GM19238 (cell line): ENCODE data around the gene SH3TC1.

Experiments used
- DNase-seq: peaks from one replicate; pipeline ENCODE4 v3.0.0; 2011; ENCODE audit warnings: low spot score; ENCODE audit not compliant: insufficient read length

SH3TC1 gene

GRCh38 chr4:8213121-8213520 lies 14.0 kb downstream of the SH3TC1 start:
- DNase-seq: no peak

- DNase-seq: no peak
These were observed 15.0 kb downstream of the SH3TC1 start for GRCh38 chr4:8214136-8214535.

GRCh38 chr4:8215001-8215427 lies 15.9 kb downstream of the SH3TC1 start:
- DNase-seq: no peak

- DNase-seq: no peak
These were observed 16.8 kb downstream of the SH3TC1 start for GRCh38 chr4:8215641-8216442.

GRCh38 chr4:8216443-8217245 lies 17.6 kb downstream of the SH3TC1 start:
- no peak for DNase-seq

GRCh38 chr4:8217246-8217511 lies 18.1 kb downstream of the SH3TC1 start:
- DNase-seq: no peak

GRCh38 chr4:8217871-8218270 lies 18.8 kb downstream of the SH3TC1 start:
- no peak for DNase-seq

- no peak for DNase-seq
These were observed 19.4 kb downstream of the SH3TC1 start for GRCh38 chr4:8218371-8219031.

GRCh38 chr4:8219236-8219635 lies 20.1 kb downstream of the SH3TC1 start:
- DNase-seq: no peak

- no peak for DNase-seq
These were observed 21.8 kb downstream of the SH3TC1 start for GRCh38 chr4:8220661-8221450.

- no peak for DNase-seq
These were observed 22.4 kb downstream of the SH3TC1 start for GRCh38 chr4:8221476-8221875.

- DNase-seq: no peak
These were observed 22.9 kb downstream of the SH3TC1 start for GRCh38 chr4:8221985-8222384.

GRCh38 chr4:8222609-8223388 lies 23.7 kb downstream of the SH3TC1 start:
- no peak for DNase-seq

GRCh38 chr4:8224267-8224974 lies 25.3 kb downstream of the SH3TC1 start:
- no peak for DNase-seq

GRCh38 chr4:8224975-8225625 lies 26.0 kb downstream of the SH3TC1 start:
- no peak for DNase-seq

- no peak for DNase-seq
These were observed 26.8 kb downstream of the SH3TC1 start for GRCh38 chr4:8225706-8226443.

- DNase-seq: no peak
These were observed 28.2 kb downstream of the SH3TC1 start for GRCh38 chr4:8227201-8227770.

GRCh38 chr4:8227771-8228318 lies 28.8 kb downstream of the SH3TC1 start:
- DNase-seq: no peak
